WTC11 (cell line): ENCODE results near the gene RAI14.

Experiments
- ATF2 ChIP-seq: sonication (generic); formaldehyde crosslinking; IDR thresholded peaks from 2 replicates; pipeline ENCODE4 v1.8.1; 2022; ENCODE audit warnings: low read depth, missing genetic modification reagents, borderline replicate concordance
- CREB1 ChIP-seq: sonication (generic); formaldehyde crosslinking; IDR thresholded peaks from 2 replicates; pipeline ENCODE4 v1.8.0; 2023; ENCODE audit warnings: mild to moderate bottlenecking, missing genetic modification reagents
- CREM ChIP-seq: sonication (generic); formaldehyde crosslinking; IDR thresholded peaks from 2 replicates; pipeline ENCODE4 v1.8.1; 2022; ENCODE audit warnings: mild to moderate bottlenecking, missing genetic modification reagents, moderate library complexity
- CTCF ChIP-seq: fragments of 200-600 bp; IDR thresholded peaks from 2 replicates; pipeline ENCODE4 v1.8.0; 2022; ENCODE audit warnings: antibody characterized with exemption
- FOXK1 ChIP-seq: sonication (generic); formaldehyde crosslinking; IDR thresholded peaks from 2 replicates; pipeline ENCODE4 v1.8.0; 2022; ENCODE audit warnings: mild to moderate bottlenecking, moderate library complexity, missing genetic modification reagents
- MXD4 ChIP-seq: fragments of 250-450 bp; sonication (Bioruptor Pico); IDR thresholded peaks from 2 replicates; pipeline ENCODE4 v1.8.0; 2021; ENCODE audit warnings: mild to moderate bottlenecking, moderate library complexity, borderline replicate concordance
- SP1 ChIP-seq: sonication (generic); formaldehyde crosslinking; conservative IDR thresholded peaks from 2 replicates; pipeline ENCODE4 v1.8.1; 2022; ENCODE audit warnings: missing genetic modification reagents
- TEAD4 ChIP-seq: sonication (generic); formaldehyde crosslinking; IDR thresholded peaks from 2 replicates; pipeline ENCODE4 v1.8.0; 2022; ENCODE audit warnings: mild to moderate bottlenecking, missing genetic modification reagents
- TP53 ChIP-seq: sonication (generic); formaldehyde crosslinking; IDR thresholded peaks from 2 replicates; pipeline ENCODE4 v1.8.1; 2023; ENCODE audit warnings: mild to moderate bottlenecking, missing genetic modification reagents
- ZNF263 ChIP-seq: sonication (generic); formaldehyde crosslinking; IDR thresholded peaks from 2 replicates; pipeline ENCODE4 v1.8.1; 2022; ENCODE audit warnings: low read depth, mild to moderate bottlenecking, moderate library complexity, missing genetic modification reagents
- ZNF281 ChIP-seq: sonication (generic); formaldehyde crosslinking; IDR thresholded peaks from 2 replicates; pipeline ENCODE4 v1.8.0; 2023; ENCODE audit warnings: mild to moderate bottlenecking, missing genetic modification reagents
- TF ChIP-seq, protein P1 (sequence below): sonication (generic); formaldehyde crosslinking; IDR thresholded peaks from 2 replicates; pipeline ENCODE4 v1.8.0; 2022; ENCODE audit warnings: mild to moderate bottlenecking, missing genetic modification reagents
- TF ChIP-seq, protein P2 (sequence below): sonication (generic); formaldehyde crosslinking; IDR thresholded peaks from 2 replicates; pipeline ENCODE4 v1.8.0; 2022; ENCODE audit warnings: mild to moderate bottlenecking, missing genetic modification reagents

DNA sequence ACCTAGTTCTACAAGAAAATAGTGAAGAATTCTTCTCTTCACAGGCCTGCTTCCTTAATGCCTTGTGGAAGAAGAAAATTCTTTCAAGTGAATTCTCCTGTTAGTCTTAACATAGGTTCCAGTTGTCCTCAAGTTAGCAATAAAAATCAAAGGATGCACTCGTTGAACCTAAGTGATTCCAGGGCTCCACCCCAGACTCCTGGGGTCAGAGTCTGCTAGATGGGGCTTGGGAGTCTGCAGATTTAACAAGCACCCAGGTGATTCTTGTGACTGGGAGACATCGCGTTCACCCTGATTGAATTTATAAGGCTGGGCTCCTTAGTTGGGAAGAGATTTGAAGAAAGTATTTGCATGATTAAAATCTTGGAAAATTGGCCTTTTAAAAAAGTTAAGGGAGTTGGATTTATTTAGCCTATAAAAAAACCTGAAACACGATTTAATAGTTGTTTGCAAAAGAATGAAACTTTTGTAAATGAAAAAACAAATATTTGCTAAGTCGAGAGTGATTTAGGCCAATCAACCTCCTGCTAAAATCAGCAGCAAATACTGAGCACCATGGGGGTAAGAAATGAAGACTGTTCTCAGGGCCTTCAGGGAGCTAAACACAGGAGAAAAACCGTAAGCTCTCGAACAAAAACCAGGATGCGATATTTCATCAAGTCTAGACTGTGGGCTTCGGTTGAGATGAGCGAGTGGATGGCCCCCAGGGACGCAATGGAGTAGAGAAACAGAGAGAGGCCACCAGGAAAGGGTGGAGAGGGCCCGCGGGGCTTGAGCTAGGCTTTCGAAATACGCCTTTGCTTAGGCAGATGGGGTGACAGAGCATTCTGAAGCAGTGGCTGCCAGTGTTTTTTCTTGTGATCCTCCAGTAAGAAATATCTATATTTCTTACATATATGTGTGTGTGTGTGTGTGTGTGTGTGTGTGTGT is 95.9 kb downstream of the RAI14 start:
- no peak for TF ChIP-seq CTCF
- no peak for TF ChIP-seq CREB1 (CRISPR knock-in tag)
- TF ChIP-seq, protein P1, sequence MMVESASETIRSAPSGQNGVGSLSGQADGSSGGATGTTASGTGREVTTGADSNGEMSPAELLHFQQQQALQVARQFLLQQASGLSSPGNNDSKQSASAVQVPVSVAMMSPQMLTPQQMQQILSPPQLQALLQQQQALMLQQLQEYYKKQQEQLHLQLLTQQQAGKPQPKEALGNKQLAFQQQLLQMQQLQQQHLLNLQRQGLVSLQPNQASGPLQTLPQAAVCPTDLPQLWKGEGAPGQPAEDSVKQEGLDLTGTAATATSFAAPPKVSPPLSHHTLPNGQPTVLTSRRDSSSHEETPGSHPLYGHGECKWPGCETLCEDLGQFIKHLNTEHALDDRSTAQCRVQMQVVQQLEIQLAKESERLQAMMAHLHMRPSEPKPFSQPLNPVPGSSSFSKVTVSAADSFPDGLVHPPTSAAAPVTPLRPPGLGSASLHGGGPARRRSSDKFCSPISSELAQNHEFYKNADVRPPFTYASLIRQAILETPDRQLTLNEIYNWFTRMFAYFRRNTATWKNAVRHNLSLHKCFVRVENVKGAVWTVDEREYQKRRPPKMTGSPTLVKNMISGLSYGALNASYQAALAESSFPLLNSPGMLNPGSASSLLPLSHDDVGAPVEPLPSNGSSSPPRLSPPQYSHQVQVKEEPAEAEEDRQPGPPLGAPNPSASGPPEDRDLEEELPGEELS, result no peak
- no peak for TF ChIP-seq ZNF281 (CRISPR knock-in tag)
- no peak for TF ChIP-seq SP1 (CRISPR knock-in tag)
- TF ChIP-seq TP53 (CRISPR knock-in tag), result no peak
- no peak for TF ChIP-seq ATF2 (CRISPR knock-in tag)
- TF ChIP-seq, protein P2, sequence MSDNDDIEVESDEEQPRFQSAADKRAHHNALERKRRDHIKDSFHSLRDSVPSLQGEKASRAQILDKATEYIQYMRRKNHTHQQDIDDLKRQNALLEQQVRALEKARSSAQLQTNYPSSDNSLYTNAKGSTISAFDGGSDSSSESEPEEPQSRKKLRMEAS (CRISPR knock-in tag), result no peak
- no peak for TF ChIP-seq MXD4 (CRISPR knock-in tag)
- no peak for TF ChIP-seq FOXK1
- no peak for TF ChIP-seq TEAD4
- TF ChIP-seq CREM, result no peak
- no peak for TF ChIP-seq ZNF263
